ENCODE data around the gene PKD1.

DNA sequence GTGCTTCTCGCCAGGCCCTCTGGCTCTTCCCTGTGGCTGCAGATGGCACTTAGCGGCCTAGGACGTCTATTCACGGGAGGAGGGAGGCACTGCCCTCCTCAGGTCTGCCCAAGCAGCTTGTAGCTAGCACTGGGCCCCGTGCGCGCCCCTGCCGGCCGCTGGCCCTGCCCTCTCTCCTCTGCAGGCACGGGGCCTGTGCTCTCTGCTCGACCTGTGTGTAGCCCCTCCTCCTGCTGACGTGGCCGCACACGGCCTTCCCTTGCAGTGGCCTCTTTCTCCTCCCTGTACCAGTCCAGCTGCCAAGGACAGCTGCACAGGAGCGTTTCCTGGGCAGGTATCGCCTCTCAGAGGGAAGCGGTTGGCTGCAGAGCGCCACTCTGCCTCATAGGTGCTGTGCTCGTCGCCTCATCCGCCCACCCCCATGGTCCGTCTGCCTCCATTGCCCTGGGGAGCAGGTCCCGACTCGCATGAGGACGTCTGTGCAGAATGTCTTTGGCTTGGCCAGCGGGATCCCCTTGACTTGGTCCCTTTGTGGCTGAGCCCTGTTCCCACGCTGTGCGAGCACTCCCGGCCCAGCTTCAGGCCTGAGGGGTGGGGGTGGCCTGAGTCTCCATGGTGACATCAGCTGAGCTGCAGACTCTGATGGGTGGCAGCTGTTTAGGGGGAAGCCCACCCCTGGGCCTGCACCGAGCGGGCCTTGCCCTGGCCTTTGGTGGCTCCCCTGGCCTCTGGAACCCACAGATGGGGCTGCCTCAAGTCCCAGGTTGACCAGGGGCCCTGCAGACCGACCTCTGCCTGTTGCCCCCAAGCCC is 53.3 kb downstream of the PKD1 start:
- no peak for TF ChIP-seq TARDBP (IDR thresholded peaks at IDR 0.05)
- no peak for TF ChIP-seq L3MBTL2 (conservative IDR thresholded peaks at IDR 0.05)
- TF ChIP-seq FOXM1 (IDR thresholded peaks at IDR 0.05; ENCODE audit: borderline replicate concordance) = no peak
- no peak for TF ChIP-seq FOXK2 (IDR thresholded peaks at IDR 0.05)
- no peak for TF ChIP-seq BHLHE40 (IDR thresholded peaks at IDR 0.05; ENCODE audit: borderline replicate concordance)
- no peak for TF ChIP-seq SUZ12 (IDR thresholded peaks at IDR 0.05)
- TF ChIP-seq FOXA1 (IDR thresholded peaks at IDR 0.05) = no peak
- no peak for TF ChIP-seq LEF1 (IDR thresholded peaks at IDR 0.05; ENCODE audit: borderline replicate concordance)
- TF ChIP-seq ZNF384 (IDR thresholded peaks at IDR 0.05) = no peak
- no peak for TF ChIP-seq PKNOX1 (IDR thresholded peaks at IDR 0.05)
- TF ChIP-seq NFRKB (IDR thresholded peaks at IDR 0.05) = no peak
- no peak for TF ChIP-seq SP1 (IDR thresholded peaks at IDR 0.05)
